Testis (tissue), 3 donors: ENCODE results near the gene PREB. TPM values are rescaled to one million over a fixed set of nuclear protein-coding genes. Genes with fewer than 3 reads are reported as not detected.

Experiments
- DNase-seq: peaks from one replicate; pipeline ENCODE4 v3.0.0-alpha.2; 2019
- H3K27ac ChIP-seq, 2 donors: fragments of 200-600 bp; sonication (generic); one replicate each; pipeline ENCODE4 v1.5.1; 2019
- H3K27me3 ChIP-seq: fragments of 200-600 bp; sonication (generic); one replicate; pipeline ENCODE4 v1.5.1; 2019
- H3K36me3 ChIP-seq: fragments of 200-600 bp; sonication (generic); one replicate; pipeline ENCODE4 v1.5.1; 2017; ENCODE audit warnings: low read depth; ENCODE audit errors: missing control alignments
- H3K4me1 ChIP-seq: fragments of 200-600 bp; sonication (generic); one replicate; pipeline ENCODE4 v1.5.1; 2019
- H3K4me3 ChIP-seq, 2 donors: fragments of 200-600 bp; sonication (generic); one replicate each; pipeline ENCODE4 v1.5.1; 2017 to 2019
- H3K9me3 ChIP-seq: fragments of 200-600 bp; sonication (generic); one replicate; pipeline ENCODE4 v1.5.1; 2017
- POLR2A ChIP-seq: fragments of 450-650 bp; IDR thresholded peaks from one replicate; pipeline ENCODE4 v1.6.1; 2017; ENCODE audit warnings: antibody characterized with exemption, mild to moderate bottlenecking, moderate library complexity
- WGBS, 2 donors: methylation state at CpG; one replicate each; pipeline ENCODE4 v1.1.5; 2018; 5-methylcytosine and 5-hydroxymethylcytosine counted together
- intact Hi-C: fragments of 100-400 bp; cut with DNase I; formaldehyde crosslinking; loops from one replicate; pipeline ENCODE4 v1.15.1; 2023; ENCODE audit warnings: low total_unique reads
- polyA plus RNA-seq: library from polyadenylated mRNA; stranded (reverse); fragments of 350-450 nt; fragmentation: Illumina TruSeq; extraction: RNeasy Lipid Tissue Mini Kit (QIAGEN cat#74804); gene quantifications from one replicate; pipeline ENCODE4 v1.2.3, GENCODE V29; 2014; ENCODE audit warnings: low read depth, low replicate concordance; ENCODE audit not compliant: insufficient read depth
- total RNA-seq, 2 donors: library from RNA; depleted of rRNA; stranded (reverse); fragments of >200 nt; gene quantifications; one replicate each; pipeline ENCODE4 v1.2.3, GENCODE V29; 2016
- TF ChIP-seq, protein P1 (sequence below), 3 experiments: fragments of 450-650 bp in 2 of 3; fragments of 200-600 bp in 1 of 3; sonication (generic) in 1 of 3; IDR thresholded peaks; one replicate each; pipeline ENCODE4 v1.5.1; 2016 to 2019; ENCODE audit warnings: antibody characterized with exemption in 3 of 3, mild to moderate bottlenecking in 2 of 3, moderate library complexity in 1 of 3

PREB gene
- total and polyA plus RNA-seq, 3 donors from 2014 or later, result 62.4 to 84.0 (median 82.0) TPM

- TF ChIP-seq, protein P1, sequence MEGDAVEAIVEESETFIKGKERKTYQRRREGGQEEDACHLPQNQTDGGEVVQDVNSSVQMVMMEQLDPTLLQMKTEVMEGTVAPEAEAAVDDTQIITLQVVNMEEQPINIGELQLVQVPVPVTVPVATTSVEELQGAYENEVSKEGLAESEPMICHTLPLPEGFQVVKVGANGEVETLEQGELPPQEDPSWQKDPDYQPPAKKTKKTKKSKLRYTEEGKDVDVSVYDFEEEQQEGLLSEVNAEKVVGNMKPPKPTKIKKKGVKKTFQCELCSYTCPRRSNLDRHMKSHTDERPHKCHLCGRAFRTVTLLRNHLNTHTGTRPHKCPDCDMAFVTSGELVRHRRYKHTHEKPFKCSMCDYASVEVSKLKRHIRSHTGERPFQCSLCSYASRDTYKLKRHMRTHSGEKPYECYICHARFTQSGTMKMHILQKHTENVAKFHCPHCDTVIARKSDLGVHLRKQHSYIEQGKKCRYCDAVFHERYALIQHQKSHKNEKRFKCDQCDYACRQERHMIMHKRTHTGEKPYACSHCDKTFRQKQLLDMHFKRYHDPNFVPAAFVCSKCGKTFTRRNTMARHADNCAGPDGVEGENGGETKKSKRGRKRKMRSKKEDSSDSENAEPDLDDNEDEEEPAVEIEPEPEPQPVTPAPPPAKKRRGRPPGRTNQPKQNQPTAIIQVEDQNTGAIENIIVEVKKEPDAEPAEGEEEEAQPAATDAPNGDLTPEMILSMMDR (IDR thresholded peaks at IDR 0.05), result no peak
- no peak for TF ChIP-seq POLR2A
- Histone ChIP-seq H3K9me3 (no peaks in the 10 kb centered on the region), H3K27ac (no peak overlapping the region), H3K4me3 (no peak overlapping the region), H3K27me3 (no peaks in the 10 kb centered on the region), H3K36me3 (no peaks in the 10 kb centered on the region), H3K4me1 (peaks cover 10% of the 10 kb centered on the region)
- WGBS, 2 donors, result 85 to 86% methylated on average over 8 of the region's 8 CpGs
- intact Hi-C loops, result no loop called here
- DNase-seq, result no peak
These were observed 37.0 kb upstream of the PREB start for GRCh38 chr2:27171351-27171848.

DNA sequence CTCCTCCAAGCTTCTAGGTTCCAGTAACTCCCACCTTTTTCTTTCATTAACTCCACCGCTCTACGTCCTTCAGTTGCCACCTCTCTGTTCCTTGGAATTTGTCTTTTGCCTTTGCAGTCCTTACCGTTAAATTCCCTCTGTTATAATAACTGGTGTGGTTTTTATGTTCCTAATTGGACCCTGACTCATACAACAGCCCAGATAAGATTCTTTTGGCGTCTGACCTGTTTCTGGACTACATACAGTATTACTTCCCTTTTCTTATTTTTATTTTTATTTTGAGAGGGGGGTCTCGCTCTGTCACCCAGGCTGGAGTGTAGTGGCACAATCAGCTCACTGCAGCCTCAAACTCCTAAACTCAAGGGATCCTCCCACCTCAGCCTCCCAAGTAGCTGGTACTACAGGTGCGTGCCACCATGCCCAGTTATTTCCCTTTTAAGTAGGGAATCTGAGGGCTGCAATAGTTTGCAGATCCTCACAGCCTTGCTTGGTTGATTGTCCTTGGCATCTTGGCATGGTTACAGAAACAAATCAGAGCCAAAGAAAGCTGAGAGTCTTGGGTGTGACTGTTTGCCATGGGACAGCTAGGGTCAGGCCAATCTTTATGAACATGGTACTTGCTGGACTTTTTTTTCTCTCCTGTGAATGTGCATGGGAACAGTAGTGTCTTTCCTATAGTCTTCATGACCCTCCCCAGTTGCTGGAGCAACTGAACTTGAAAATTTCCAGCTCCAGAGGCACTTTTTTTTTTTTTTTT lies 36.3 kb upstream of the PREB start:
- TF ChIP-seq, protein P1 (IDR thresholded peaks at IDR 0.05), result no peak
- TF ChIP-seq POLR2A, result no peak
- Histone ChIP-seq H3K4me3 (no peak overlapping the region), H3K4me1 (peaks cover 10% of the 10 kb centered on the region), H3K27ac (peak overlapping the region; percentile 22 to 33), H3K9me3 (no peaks in the 10 kb centered on the region), H3K27me3 (no peaks in the 10 kb centered on the region), H3K36me3 (no peaks in the 10 kb centered on the region)
- no peak for DNase-seq
- intact Hi-C loops, result no loop called here
- WGBS, 2 donors, result 43 to 49% methylated on average over 6 of the region's 6 CpGs

GRCh38 chr2:27164960-27165763 lies 30.7 kb upstream of the PREB start:
- Histone ChIP-seq H3K27me3 (no peaks in the 10 kb centered on the region), H3K4me1 (peaks cover 8% of the 10 kb centered on the region), H3K9me3 (no peaks in the 10 kb centered on the region), H3K4me3 (no peak overlapping the region), H3K36me3 (no peaks in the 10 kb centered on the region), H3K27ac (no peak overlapping the region)
- 89% methylated on average over 8 of the region's 8 CpGs for WGBS, 2 donors
- no peak for DNase-seq
- no peak for TF ChIP-seq POLR2A
- TF ChIP-seq, protein P1 (IDR thresholded peaks at IDR 0.05), result no peak
- intact Hi-C loops, result no loop called here

- DNase-seq, result no peak
- H3K4me1 ChIP-seq, result peaks cover 6% of the 10 kb centered on the region
- no peaks in the 10 kb centered on the region for H3K27me3 ChIP-seq
- no peak overlapping the region for H3K27ac ChIP-seq
- no peak overlapping the region for H3K4me3 ChIP-seq
- no peaks in the 10 kb centered on the region for H3K36me3 ChIP-seq
- TF ChIP-seq POLR2A, result no peak
- intact Hi-C loops, result no loop called here
- WGBS, 2 donors, result 77 to 81% methylated on average over 15 of the region's 15 CpGs
- no peaks in the 10 kb centered on the region for H3K9me3 ChIP-seq
These were observed 28.0 kb upstream of the PREB start for GRCh38 chr2:27162151-27163121.
